Fibroblast of lung (primary cell): ENCODE data around the gene ATXN7L2. TPM values are rescaled to one million over a fixed set of nuclear protein-coding genes. Genes with fewer than 3 reads are reported as not detected.

Experiments used
- DNase-seq, 2 donors: peaks; one replicate each; pipeline versions ENCODE4 v3.0.0 to v3.0.0-alpha.2; 2010; ENCODE audit warnings: low read depth in 2 of 2
- H2AFZ ChIP-seq: 2 replicates; pipeline ENCODE4 v1.5.1; 2012; ENCODE audit warnings: low read length, control low read depth, inconsistent platforms
- H3K27ac ChIP-seq: 2 replicates; pipeline ENCODE4 v1.5.1; 2011; ENCODE audit warnings: low read length, control low read depth; ENCODE audit not compliant: insufficient read depth
- H3K27me3 ChIP-seq: 2 replicates; pipeline ENCODE4 v1.5.1; 2011; ENCODE audit warnings: mild to moderate bottlenecking, low read length; ENCODE audit not compliant: control insufficient read depth, insufficient read depth
- H3K36me3 ChIP-seq: 2 replicates; pipeline ENCODE4 v1.5.1; 2011; ENCODE audit warnings: low read length; ENCODE audit not compliant: control insufficient read depth, insufficient read depth
- H3K4me1 ChIP-seq: 2 replicates; pipeline ENCODE4 v1.5.1; 2011; ENCODE audit warnings: low read length; ENCODE audit not compliant: control insufficient read depth, insufficient read depth; ENCODE audit errors: extremely low read depth
- H3K4me2 ChIP-seq: 2 replicates; pipeline ENCODE4 v1.5.1; 2011; ENCODE audit warnings: low read length, control low read depth; ENCODE audit not compliant: insufficient read depth; ENCODE audit errors: extremely low read depth
- H3K4me3 ChIP-seq, 4 experiments: fragments of 200-600 bp in 1 of 4; sonication (generic) in 1 of 4; replicated peaks in 1 of 4; 2 replicates each; pipeline ENCODE4 v1.5.1; 2011 to 2016; ENCODE audit warnings: low read length in 4 of 4, low read depth in 3 of 4, mild to moderate bottlenecking in 3 of 4, control low read depth in 2 of 4, inconsistent platforms in 1 of 4, mixed read lengths in 1 of 4; ENCODE audit not compliant: insufficient read depth in 1 of 4; ENCODE audit errors: control extremely low read depth in 1 of 4
- H3K79me2 ChIP-seq: 2 replicates; pipeline ENCODE4 v1.5.1; 2012; ENCODE audit warnings: mild to moderate bottlenecking, low read length, inconsistent platforms; ENCODE audit not compliant: control insufficient read depth, insufficient read depth
- H3K9ac ChIP-seq: 2 replicates; pipeline ENCODE4 v1.5.1; 2011; ENCODE audit warnings: mild to moderate bottlenecking, low read length, control low read depth; ENCODE audit not compliant: insufficient read depth
- H3K9me3 ChIP-seq: 2 replicates; pipeline ENCODE4 v1.5.1; 2012; ENCODE audit warnings: low read depth, low read length; ENCODE audit not compliant: control insufficient read depth, insufficient read depth
- H4K20me1 ChIP-seq: 2 replicates; pipeline ENCODE4 v1.5.1; 2011; ENCODE audit warnings: low read length; ENCODE audit not compliant: control insufficient read depth, insufficient read depth; ENCODE audit errors: extremely low read depth
- CTCF ChIP-seq, 2 donors: IDR thresholded peaks in 1 of 2; conservative IDR thresholded peaks in 1 of 2; 1 replicate in 1 of 2; 2 replicates in 1 of 2; pipeline ENCODE4 v1.5.1; 2011 to 2012; ENCODE audit warnings: low read length in 2 of 2, control low read depth in 1 of 2, inconsistent platforms in 1 of 2, low read depth in 1 of 2, mild to moderate bottlenecking in 1 of 2
- EZH2 ChIP-seq: IDR thresholded peaks from 2 replicates; pipeline ENCODE4 v1.5.1; 2012; ENCODE audit warnings: low read length, control low read depth, mild to moderate bottlenecking; ENCODE audit errors: missing control alignments
- polyA plus RNA-seq, 2 donors: library from polyadenylated mRNA; depleted of rRNA in 1 of 2; stranded (reverse) in 1 of 2; unstranded in 1 of 2; fragments of >200 nt; gene quantifications; 2 replicates each; pipeline ENCODE4 v1.2.1, GENCODE V29; 2011 to 2012; ENCODE audit warnings: missing spikeins in 1 of 2
- total RNA-seq: library from RNA; depleted of rRNA; stranded (reverse); fragments of >200 nt; gene quantifications from 2 replicates; pipeline ENCODE4 v1.2.1, GENCODE V29; 2014

ATXN7L2 gene
- total and polyA plus RNA-seq, 2 donors (not counting 1 experiment from before 2014, with no cell fraction given): 0.86 to 2.0 TPM

GRCh38 chr1:109498161-109498801, 14.6 kb downstream of the ATXN7L2 start:
- DNase-seq: peak; percentile 25 to 27
- Histone ChIP-seq H3K27me3 (no peaks in the 10 kb centered on the region), H3K9ac (no peak overlapping the region), H3K9me3 (no peaks in the 10 kb centered on the region), H2AFZ (no peak overlapping the region), H3K27ac (no peak overlapping the region), H3K79me2 (no peaks in the 10 kb centered on the region), H3K4me3 (no peak overlapping the region), H4K20me1 (no peaks in the 10 kb centered on the region), H3K4me1 (peaks cover 8% of the 10 kb centered on the region), H3K4me2 (no peak overlapping the region), H3K36me3 (peaks cover 5% of the 10 kb centered on the region)
- no peak for TF ChIP-seq EZH2
- peak; percentile 53 to 65 for TF ChIP-seq CTCF (conservative IDR thresholded peaks at IDR 0.05 in 1 of 2, IDR thresholded peaks at IDR 0.05 in 1 of 2; ENCODE audit: low read depth in 1 of 2, low read length in 2 of 2)

GRCh38 chr1:109499081-109499480, 15.4 kb downstream of the ATXN7L2 start:
- peaks cover 5% of the 10 kb centered on the region for H3K36me3 ChIP-seq
- H3K79me2 ChIP-seq: no peaks in the 10 kb centered on the region
- DNase-seq: no peak
- H2AFZ ChIP-seq: no peak overlapping the region
- H3K9ac ChIP-seq: no peak overlapping the region
- H3K27ac ChIP-seq: no peak overlapping the region
- no peaks in the 10 kb centered on the region for H3K27me3 ChIP-seq
- H3K4me1 ChIP-seq: peaks cover 5% of the 10 kb centered on the region
- TF ChIP-seq EZH2 (no peak), CTCF (conservative IDR thresholded peaks at IDR 0.05 in 1 of 2, IDR thresholded peaks at IDR 0.05 in 1 of 2; ENCODE audit: low read depth in 1 of 2, low read length in 2 of 2) (no peak)
- no peak overlapping the region for H3K4me3 ChIP-seq
- H4K20me1 ChIP-seq: no peaks in the 10 kb centered on the region
- H3K9me3 ChIP-seq: no peaks in the 10 kb centered on the region
- H3K4me2 ChIP-seq: no peak overlapping the region

- TF ChIP-seq CTCF (conservative IDR thresholded peaks at IDR 0.05 in 1 of 2, IDR thresholded peaks at IDR 0.05 in 1 of 2; ENCODE audit: low read depth in 1 of 2, low read length in 2 of 2): peak; percentile 53 to 56
- TF ChIP-seq EZH2: no peak
- no peaks in the 10 kb centered on the region for H3K9me3 ChIP-seq
- peak overlapping the region; percentile 17 for H3K4me2 ChIP-seq
- no peak overlapping the region for H3K27ac ChIP-seq
- H3K79me2 ChIP-seq: no peaks in the 10 kb centered on the region
- no peak overlapping the region for H3K4me3 ChIP-seq
- H3K9ac ChIP-seq: no peak overlapping the region
- H2AFZ ChIP-seq: no peak overlapping the region
- no peaks in the 10 kb centered on the region for H3K27me3 ChIP-seq
- peaks cover 5% of the 10 kb centered on the region for H3K4me1 ChIP-seq
- no peaks in the 10 kb centered on the region for H4K20me1 ChIP-seq
- H3K36me3 ChIP-seq: peaks cover 5% of the 10 kb centered on the region
- DNase-seq: peak; percentile 38 to 79
These were observed 16.2 kb downstream of the ATXN7L2 start for GRCh38 chr1:109499661-109500536.
